GM12878 (cell line): Measurements from ENCODE around the gene SLC35C1. TPM values are rescaled to one million over a fixed set of nuclear protein-coding genes. Genes with fewer than 3 reads are reported as not detected.

Experiments used
- ATAC-seq: fragments of 200-7000 bp; cut with Tn5 transposase; 3 replicates; pipeline ENCODE4 v1.9.1; 2020; ENCODE audit warnings: mild to moderate bottlenecking, moderate library complexity
- BruUV-seq: library from RNA; stranded (reverse); fragments of 400-500 nt; replicated peaks from 2 replicates; lab custom pipeline; 2021; lab: Mats Ljungman, UMichigan
- CTCF ChIA-PET: fragments of 300-600 bp; sonication (Branson Sonifier 250); formaldehyde crosslinking; extraction: SDS; loops from one replicate; lab custom pipeline; 2021; ENCODE audit warnings: inconsistent platforms; lab: Yijun Ruan, JAX
- POLR2A ChIA-PET: fragments of 350-600 bp; formaldehyde crosslinking; extraction: SDS; loops from one replicate; lab custom pipeline; 2021; ENCODE audit warnings: inconsistent platforms; lab: Charles Lee
- RAD21 ChIA-PET: fragments of 300-600 bp; sonication (Branson Sonifier 250); formaldehyde crosslinking; loops from one replicate; lab custom pipeline; 2023; ENCODE audit warnings: antibody characterized with exemption; ENCODE audit not compliant: unreplicated experiment; lab: Charles Lee
- SMC1A ChIA-PET: fragments of 300-600 bp; sonication (Branson Sonifier 250); formaldehyde crosslinking; loops from one replicate; lab custom pipeline; 2023; ENCODE audit not compliant: unreplicated experiment, uncharacterized antibody; lab: Charles Lee
- DNase-seq: peaks from one replicate; pipeline ENCODE4 v3.0.0-alpha.2; 2011; ENCODE audit warnings: low read depth, low spot score
- FAIRE-seq: peaks from 3 replicates; lab custom pipeline; 2011; peaks lifted over from hg19 to GRCh38; lab: Jason Lieb, UNC
- H2AFZ ChIP-seq: 2 replicates; pipeline ENCODE4 v1.6.0; 2011; ENCODE audit warnings: low read depth, low read length, control low read depth; ENCODE audit not compliant: control insufficient read depth
- H3K27ac ChIP-seq: 2 replicates; pipeline ENCODE4 v1.5.1; 2011; ENCODE audit warnings: control low read depth; ENCODE audit not compliant: control insufficient read depth, insufficient read depth
- H3K27me3 ChIP-seq, 2 experiments: replicated peaks in 1 of 2; 2 replicates each; pipeline versions ENCODE4 v1.6.0 to v1.6.1; 2011; ENCODE audit warnings: low read length in 1 of 2; ENCODE audit not compliant: control insufficient read depth in 2 of 2, insufficient read depth in 2 of 2
- H3K36me3 ChIP-seq, 2 experiments: 2 replicates each; pipeline ENCODE4 v1.5.1; 2011; ENCODE audit warnings: low read length in 1 of 2; ENCODE audit not compliant: control insufficient read depth in 2 of 2, insufficient read depth in 2 of 2
- H3K4me1 ChIP-seq: 2 replicates; pipeline ENCODE4 v1.6.1; 2011; ENCODE audit warnings: mild to moderate bottlenecking, low read length, moderate library complexity, mixed read lengths; ENCODE audit not compliant: control insufficient read depth, insufficient read depth
- H3K4me2 ChIP-seq: 2 replicates; pipeline ENCODE4 v1.6.0; 2011; ENCODE audit warnings: control low read depth; ENCODE audit not compliant: control insufficient read depth, insufficient read depth
- H3K4me3 ChIP-seq: fragments of 200-600 bp; sonication (generic); 2 replicates; pipeline ENCODE4 v1.5.1; 2016
- H3K79me2 ChIP-seq: 2 replicates; pipeline ENCODE4 v1.6.0; 2011; ENCODE audit warnings: low read length; ENCODE audit not compliant: control insufficient read depth, insufficient read depth
- H3K9ac ChIP-seq: 2 replicates; pipeline ENCODE4 v1.8.0; 2011; ENCODE audit warnings: low read length, control low read depth, mixed read lengths; ENCODE audit not compliant: control insufficient read depth, insufficient read depth
- H3K9me3 ChIP-seq: replicated peaks from 3 replicates; pipeline ENCODE4 v1.5.1; 2011; ENCODE audit warnings: mild to moderate bottlenecking, low read length; ENCODE audit not compliant: control insufficient read depth, insufficient read depth
- H4K20me1 ChIP-seq: 2 replicates; pipeline ENCODE4 v1.6.0; 2011; ENCODE audit not compliant: control insufficient read depth, insufficient read depth
- ASH2L ChIP-seq: fragments of 300-600, 200-600 bp; sonication (generic); IDR thresholded peaks from 2 replicates; pipeline ENCODE4 v1.6.1; 2017; ENCODE audit warnings: low read depth, mild to moderate bottlenecking, borderline replicate concordance
- BCL11A ChIP-seq: IDR thresholded peaks from 2 replicates; pipeline ENCODE4 v1.6.1; 2011; ENCODE audit warnings: low read depth, low read length
- BRCA1 ChIP-seq: IDR thresholded peaks from 2 replicates; pipeline ENCODE4 v1.6.1; 2011; ENCODE audit warnings: low read depth, low read length, improper control_type of control experiment
- CREB1 ChIP-seq: IDR thresholded peaks from 2 replicates; pipeline ENCODE4 v1.6.1; 2012; ENCODE audit warnings: low read depth, mild to moderate bottlenecking, inconsistent platforms
- MEF2B ChIP-seq: fragments of 450-650 bp; IDR thresholded peaks from 2 replicates; pipeline ENCODE4 v1.6.1; 2018; ENCODE audit warnings: mild to moderate bottlenecking, moderate library complexity; ENCODE audit not compliant: partially characterized antibody, poor library complexity, severe bottlenecking
- NFYA ChIP-seq: IDR thresholded peaks from 2 replicates; pipeline ENCODE4 v1.6.1; 2011; ENCODE audit warnings: low read depth, mild to moderate bottlenecking, low read length, improper control_type of control experiment, borderline replicate concordance
- NRF1 ChIP-seq: conservative IDR thresholded peaks from 2 replicates; pipeline ENCODE4 v1.6.1; 2011; ENCODE audit warnings: mild to moderate bottlenecking, low read depth, low read length, improper control_type of control experiment
- PKNOX1 ChIP-seq: fragments of 450-650 bp; IDR thresholded peaks from 2 replicates; pipeline ENCODE4 v1.6.1; 2016; ENCODE audit warnings: mild to moderate bottlenecking
- SIX5 ChIP-seq: IDR thresholded peaks from 2 replicates; pipeline ENCODE4 v1.6.1; 2011; ENCODE audit warnings: mild to moderate bottlenecking, low read depth, low read length, moderate library complexity; ENCODE audit not compliant: severe bottlenecking
- SMC3 ChIP-seq: IDR thresholded peaks from 2 replicates; pipeline ENCODE4 v1.6.1; 2011; ENCODE audit warnings: low read length, improper control_type of control experiment, borderline replicate concordance
- SPI1 ChIP-seq: IDR thresholded peaks from 2 replicates; pipeline ENCODE4 v1.6.1; 2011; ENCODE audit warnings: low read depth, mild to moderate bottlenecking, low read length, moderate library complexity, borderline replicate concordance; ENCODE audit not compliant: insufficient read depth
- TAF1 ChIP-seq: IDR thresholded peaks from 2 replicates; pipeline ENCODE4 v1.6.1; 2011; ENCODE audit warnings: mild to moderate bottlenecking, low read depth, low read length, borderline replicate concordance
- USF2 ChIP-seq: IDR thresholded peaks from 2 replicates; pipeline ENCODE4 v1.6.1; 2011; ENCODE audit warnings: low read depth, low read length, improper control_type of control experiment, borderline replicate concordance
- YBX1 ChIP-seq: fragments of 450-650 bp; IDR thresholded peaks from 2 replicates; pipeline ENCODE4 v1.6.1; 2016; ENCODE audit warnings: antibody characterized with exemption
- ZNF207 ChIP-seq: fragments of 450-650 bp; IDR thresholded peaks from 2 replicates; pipeline ENCODE4 v1.6.1; 2014; ENCODE audit warnings: antibody characterized with exemption, mild to moderate bottlenecking, borderline replicate concordance
- ZNF622 ChIP-seq: fragments of 450-650 bp; IDR thresholded peaks from 2 replicates; pipeline ENCODE4 v1.6.1; 2017; ENCODE audit warnings: mild to moderate bottlenecking, inconsistent platforms
- WGBS: methylation state at CpG from one replicate; pipeline ENCODE4 v1.1.6; 2016; ENCODE audit warnings: low lambda C conversion rate; ENCODE audit not compliant: insufficient replicate concordance, insufficient coverage; ENCODE audit errors: missing lambda C conversion rate; 5-methylcytosine and 5-hydroxymethylcytosine counted together
- in situ Hi-C: fragments of 300-500 bp; cut with MboI; formaldehyde crosslinking; loops from 9 replicates; pipeline ENCODE4 v1.14.3; 2018; ENCODE audit warnings: mixed read lengths
- intact Hi-C: fragments of 100-400 bp; cut with micrococcal nuclease; formaldehyde crosslinking; loops from one replicate; pipeline ENCODE4 v1.14.2; 2022; ENCODE audit not compliant: unreplicated experiment
- polyA plus RNA-seq, 11 experiments: library from polyadenylated mRNA; depleted of rRNA in 4 of 11; unstranded in 6 of 11; stranded (reverse) in 5 of 11; fragments of >200 nt; fragmentation: Nextera tagmentation in 4 of 11; fragmentation: Illumina TruSeq in 1 of 11; extraction: Ambion mirVana in 4 of 11; extraction: Trizol in 1 of 11; gene quantifications; 1 replicate in 1 of 11; 2 replicates in 10 of 11; pipeline versions ENCODE4 v1.2.1 to v1.2.3, GENCODE V29; 2011 to 2016; ENCODE audit warnings: inconsistent platforms in 2 of 11, missing spikeins in 2 of 11, low read depth in 1 of 11
- total RNA-seq, 4 experiments: library from RNA; depleted of rRNA in 3 of 4; stranded (reverse); fragments of >200 nt in 3 of 4; fragmentation: Illumina TruSeq in 1 of 4; extraction: Trizol in 1 of 4; gene quantifications; 2 replicates each; pipeline versions ENCODE4 v1.2.1 to v1.2.3, GENCODE V29; 2013 to 2021

The SLC35C1 gene
- total and polyA plus RNA-seq, 10 of the 15 experiments (the other 5 are each of a cell fraction or from before 2014, with no cell fraction given): 0.55 to 9.7 (median 4.3) TPM

GRCh38 chr11:45830596-45830995, 25.6 kb downstream of the SLC35C1 start:
- H3K4me1 ChIP-seq: no peaks in the 10 kb centered on the region
- BruUV-seq: no TSS peak
- no peaks in the 10 kb centered on the region for H4K20me1 ChIP-seq
- H2AFZ ChIP-seq: no peak overlapping the region
- FAIRE-seq (no peak), DNase-seq (no peak), ATAC-seq (no peak)
- 60% methylated on average over 2 of the region's 2 CpGs for WGBS
- no peaks in the 10 kb centered on the region for H3K36me3 ChIP-seq
- no peaks in the 10 kb centered on the region for H3K79me2 ChIP-seq
- no peaks in the 10 kb centered on the region for H3K9me3 ChIP-seq
- no peak overlapping the region for H3K9ac ChIP-seq
- in situ Hi-C loops: no loop called here
- SMC1A ChIA-PET: no interaction called here
- intact Hi-C loops: no loop called here
- CTCF ChIA-PET: interaction anchor here (0.6 to 2.1 kb wide), 3 partner anchors 12 to 22 kb away, joined by 4 to 12 read pairs (median 5); no protein-coding TSS in a partner anchor
- H3K27me3 ChIP-seq: peaks cover 0 to 5% of the 10 kb centered on the region in 2 experiments; a peak in 2 of 4 replicates
- no peak overlapping the region for H3K4me2 ChIP-seq
- TF ChIP-seq SMC3 (no peak), NRF1 (no peak), YBX1 (no peak), TAF1 (no peak)
- TF ChIP-seq, all 136 proteins: peak for 0
- H3K27ac ChIP-seq: no peak overlapping the region
- RAD21 ChIA-PET: no interaction called here
- POLR2A ChIA-PET: interaction anchor here (0.8 kb wide), 1 partner anchor 12 kb away, joined by 3 read pairs; no protein-coding TSS in a partner anchor
- no peak overlapping the region for H3K4me3 ChIP-seq

- ChIA-PET POLR2A (interaction anchor here (0.5 to 1.2 kb wide), 3 partner anchors 10 to 28 kb away, joined by 3 to 4 read pairs (median 3); partner anchors contain the start of gene SLC35C1), CTCF (interaction anchor here (1.0 to 3.6 kb wide), 2 partner anchors 11 to 61 kb away, joined by 3 to 20 read pairs; no protein-coding TSS in a partner anchor), RAD21 (interaction anchor here (1.0 kb wide), 1 partner anchor 174 kb away, joined by 3 read pairs; no protein-coding TSS in a partner anchor), SMC1A (interaction anchor here (1.0 kb wide), 2 partner anchors 10 to 13 kb away, joined by 3 to 4 read pairs; no protein-coding TSS in a partner anchor)
- Histone ChIP-seq H3K79me2 (no peaks in the 10 kb centered on the region), H3K36me3 (no peaks in the 10 kb centered on the region), H3K27me3 (no peaks in the 10 kb centered on the region; a peak in 1 of 4 replicates), H4K20me1 (no peaks in the 10 kb centered on the region), H3K4me2 (no peak overlapping the region), H3K9ac (no peak overlapping the region), H3K4me1 (no peaks in the 10 kb centered on the region), H3K4me3 (no peak overlapping the region), H2AFZ (no peak overlapping the region), H3K27ac (no peak overlapping the region), H3K9me3 (no peaks in the 10 kb centered on the region)
- BruUV-seq: no TSS peak
- intact Hi-C loops (no loop called here), in situ Hi-C loops (no loop called here)
- 67% methylated on average over 9 of the region's 9 CpGs for WGBS
- no peak for DNase-seq
- no peak for FAIRE-seq
- TF ChIP-seq ASH2L (no peak), PKNOX1 (no peak), MEF2B (no peak), USF2 (no peak), SIX5 (no peak), SPI1 (no peak), ZNF622 (no peak), BRCA1 (no peak), NFYA (no peak), ZNF207 (no peak), BCL11A (no peak), CREB1 (no peak)
- ATAC-seq: no peak
These were observed 28.0 kb downstream of the SLC35C1 start for GRCh38 chr11:45832811-45833441.
